Ectodermal cell (in vitro differentiated cells): ENCODE data around the gene KIAA2012.

Source experiments
- H3K27ac ChIP-seq: 2 replicates; pipeline ENCODE4 v1.7.0; 2013; ENCODE audit warnings: mild to moderate bottlenecking, low read depth, low read length; ENCODE audit not compliant: insufficient read depth, poor library complexity, severe bottlenecking
- H3K27me3 ChIP-seq: 2 replicates; pipeline ENCODE4 v1.7.0; 2013; ENCODE audit warnings: mild to moderate bottlenecking, low read length; ENCODE audit not compliant: insufficient read depth, control insufficient read depth, poor library complexity, severe bottlenecking
- H3K36me3 ChIP-seq: one replicate; pipeline ENCODE4 v1.7.0; 2013; ENCODE audit warnings: low read length; ENCODE audit not compliant: control insufficient read depth, insufficient read depth
- H3K4me1 ChIP-seq: one replicate; pipeline ENCODE4 v1.7.0; 2013; ENCODE audit warnings: low read length; ENCODE audit not compliant: control insufficient read depth, insufficient read depth
- H3K4me3 ChIP-seq: 2 replicates; pipeline ENCODE4 v1.7.0; 2013; ENCODE audit warnings: low read depth, low read length, control low read depth; ENCODE audit not compliant: insufficient read depth
- H3K9me3 ChIP-seq: 2 replicates; pipeline ENCODE4 v1.7.0; 2013; ENCODE audit warnings: mild to moderate bottlenecking, low read length, moderate library complexity; ENCODE audit not compliant: control insufficient read depth
- WGBS, 2 experiments: methylation state at CpG; one replicate each; pipeline ENCODE4 v1.1.7; 2013; ENCODE audit warnings: missing lambda C conversion rate in 2 of 2; 5-methylcytosine and 5-hydroxymethylcytosine counted together

The KIAA2012 gene

DNA sequence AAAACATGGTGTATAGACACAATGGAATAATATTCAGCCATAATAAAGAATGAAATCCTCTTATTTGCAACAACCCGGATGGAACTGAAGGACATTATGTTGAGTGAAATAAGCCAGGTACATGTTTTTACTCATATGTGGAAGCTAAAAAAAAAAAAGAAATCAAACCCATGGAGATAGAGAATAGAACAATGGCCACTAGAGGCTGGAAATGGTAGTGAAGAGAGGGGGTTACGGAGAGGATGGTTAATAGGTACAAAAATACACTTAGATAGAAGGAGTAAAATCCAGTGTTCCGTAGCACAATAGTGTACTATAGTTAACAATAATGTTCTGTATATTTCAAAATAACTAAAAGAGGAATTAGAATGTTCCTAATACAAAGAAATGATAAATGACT, 12.8 kb upstream of the KIAA2012 start:
- H3K27me3 ChIP-seq = no peaks in the 10 kb centered on the region
- WGBS, 2 experiments = 82 to 94% methylated on average over 2 to 3 of the region's 3 CpGs
- H3K9me3 ChIP-seq = no peaks in the 10 kb centered on the region
- H3K4me3 ChIP-seq = no peak overlapping the region
- H3K4me1 ChIP-seq = peaks cover 21% of the 10 kb centered on the region
- H3K36me3 ChIP-seq = no peaks in the 10 kb centered on the region
- no peak overlapping the region for H3K27ac ChIP-seq

DNA sequence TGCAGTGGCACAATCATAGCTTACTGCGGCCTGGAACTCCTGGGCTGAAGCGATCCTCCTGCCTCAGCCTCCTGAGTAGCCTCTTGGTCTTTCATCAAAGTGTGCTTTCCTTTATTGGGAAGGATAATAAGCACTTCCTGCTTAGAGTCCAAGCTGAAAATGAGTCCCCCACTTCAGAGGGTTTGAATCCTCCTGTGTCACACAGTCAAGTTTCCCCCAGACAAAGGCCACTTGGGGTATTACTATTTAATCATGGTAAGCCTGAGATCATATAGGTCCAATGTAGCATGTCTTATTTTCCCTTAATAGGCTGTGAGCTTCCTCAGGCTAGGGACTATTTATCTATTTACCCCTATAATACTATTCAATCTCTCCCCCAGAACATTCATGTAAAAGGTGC, 11.4 kb upstream of the KIAA2012 start:
- Histone ChIP-seq H3K4me3 (no peak overlapping the region), H3K27ac (no peak overlapping the region), H3K9me3 (no peaks in the 10 kb centered on the region), H3K4me1 (peaks cover 22% of the 10 kb centered on the region), H3K36me3 (no peaks in the 10 kb centered on the region), H3K27me3 (no peaks in the 10 kb centered on the region)
- 90 to 98% methylated on average over 2 of the region's 2 CpGs for WGBS, 2 experiments

DNA sequence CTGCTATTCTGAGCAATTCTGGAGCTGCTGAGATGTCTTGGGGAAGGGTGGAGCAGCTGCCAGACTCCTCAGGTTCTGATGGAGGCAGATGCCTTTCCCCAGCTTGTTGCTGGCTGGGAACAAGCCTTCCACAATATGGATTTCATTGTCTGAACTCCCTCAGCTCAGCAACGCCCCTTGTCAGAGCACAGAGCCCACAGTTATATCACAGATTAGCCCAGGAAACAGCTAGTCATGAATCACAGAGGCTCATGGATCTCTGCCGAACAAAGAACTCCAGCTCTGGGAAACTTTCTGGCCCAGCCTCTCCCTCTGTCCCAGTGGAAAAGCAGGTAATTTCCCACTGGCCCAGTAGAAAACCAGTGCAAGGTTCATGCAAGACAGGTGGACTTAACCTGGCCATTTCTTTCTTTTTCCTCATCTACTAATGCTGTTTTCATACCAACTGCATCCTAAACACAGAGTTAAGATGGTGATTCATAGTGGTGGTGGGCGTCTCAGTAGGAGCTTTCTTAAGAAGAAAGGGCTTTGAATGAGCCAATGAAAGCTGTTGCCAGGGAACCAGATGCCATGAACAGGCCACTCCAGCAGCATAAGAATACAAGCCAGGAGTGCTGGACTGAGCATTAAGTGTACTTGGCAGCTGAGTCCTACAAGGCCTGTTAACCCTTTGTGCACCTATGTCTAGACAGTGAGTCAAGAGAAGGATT, 8.7 kb upstream of the KIAA2012 start:
- Histone ChIP-seq H3K4me1 (peaks cover 25% of the 10 kb centered on the region), H3K9me3 (no peaks in the 10 kb centered on the region), H3K27me3 (no peaks in the 10 kb centered on the region), H3K36me3 (no peaks in the 10 kb centered on the region), H3K27ac (peak overlapping the region; percentile 98), H3K4me3 (no peak overlapping the region)
- 8 to 19% methylated on average over 3 of the region's 3 CpGs for WGBS, 2 experiments

DNA sequence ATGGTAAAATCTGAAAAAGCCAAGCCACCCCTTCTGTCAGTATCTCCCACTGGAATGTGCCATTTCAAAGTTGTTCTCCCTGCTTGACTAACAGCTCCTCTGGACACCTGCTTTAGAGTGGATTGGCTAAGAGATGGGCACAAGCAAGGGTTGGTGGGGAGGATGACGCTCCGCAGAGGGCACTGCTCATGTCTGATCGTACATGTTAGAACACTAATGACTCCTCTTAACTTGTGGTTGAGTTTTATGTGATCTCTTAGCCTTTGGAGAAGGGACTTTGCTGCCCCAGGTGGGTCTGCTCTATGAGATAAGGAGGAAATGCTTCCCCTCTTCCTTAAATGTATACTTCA, 8.2 kb upstream of the KIAA2012 start:
- Histone ChIP-seq H3K4me3 (no peak overlapping the region), H3K36me3 (no peaks in the 10 kb centered on the region), H3K27ac (no peak overlapping the region), H3K27me3 (no peaks in the 10 kb centered on the region), H3K4me1 (peaks cover 26% of the 10 kb centered on the region), H3K9me3 (no peaks in the 10 kb centered on the region)
- WGBS, 2 experiments = 93 to 98% methylated on average over 3 of the region's 3 CpGs

DNA sequence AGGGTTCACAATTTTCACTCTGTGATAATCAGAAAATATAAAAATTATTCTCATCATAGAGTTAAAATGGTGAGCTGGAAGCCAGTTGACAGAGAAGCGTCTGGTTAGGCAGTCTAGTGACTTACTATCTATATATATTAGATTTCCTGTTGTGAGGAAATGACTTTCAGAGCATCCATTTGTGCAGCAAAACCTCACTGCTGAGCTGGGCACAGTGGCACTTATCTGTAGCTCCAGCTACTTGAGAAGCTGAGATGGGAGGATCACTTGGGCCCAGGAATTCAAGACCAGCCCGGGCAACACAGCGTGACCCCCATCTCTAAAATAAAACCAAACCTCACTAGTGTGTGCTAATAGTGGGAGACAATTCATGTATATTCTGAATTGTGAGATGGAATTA, 7.2 kb upstream of the KIAA2012 start:
- Histone ChIP-seq H3K9me3 (no peaks in the 10 kb centered on the region), H3K4me1 (peaks cover 26% of the 10 kb centered on the region)
- 90% methylated on average over 2 of the region's 3 CpGs for WGBS, 2 experiments

DNA sequence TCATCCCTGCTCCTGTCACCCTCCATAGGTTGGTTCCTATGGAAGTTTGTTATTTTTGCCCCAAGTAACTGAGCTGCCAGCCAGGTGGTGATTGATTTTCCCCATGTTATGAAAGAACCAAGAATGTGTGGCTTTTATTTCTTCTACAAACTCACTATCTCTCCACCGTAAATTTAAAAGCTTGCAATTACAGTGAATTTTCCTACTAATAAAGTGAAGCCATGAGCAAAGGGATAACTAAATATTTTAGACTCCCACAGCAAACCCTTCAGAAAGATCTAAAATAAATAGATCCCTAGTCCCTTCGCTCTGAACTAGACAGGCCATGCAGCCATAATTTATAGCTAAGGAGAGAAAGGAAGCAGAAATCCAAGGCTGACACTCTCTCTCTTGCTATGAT, 6.2 kb upstream of the KIAA2012 start:
- Histone ChIP-seq H3K27ac (no peak overlapping the region), H3K36me3 (no peaks in the 10 kb centered on the region), H3K27me3 (no peaks in the 10 kb centered on the region), H3K9me3 (no peaks in the 10 kb centered on the region), H3K4me1 (peaks cover 26% of the 10 kb centered on the region), H3K4me3 (no peak overlapping the region)
- 98 to 100% methylated on average over 2 of the region's 2 CpGs for WGBS, 2 experiments

More for the DNA sequence above, 7.2 kb upstream of the KIAA2012 start:
- no peak overlapping the region for H3K4me3 ChIP-seq
- no peaks in the 10 kb centered on the region for H3K27me3 ChIP-seq
- no peaks in the 10 kb centered on the region for H3K36me3 ChIP-seq
- no peak overlapping the region for H3K27ac ChIP-seq

DNA sequence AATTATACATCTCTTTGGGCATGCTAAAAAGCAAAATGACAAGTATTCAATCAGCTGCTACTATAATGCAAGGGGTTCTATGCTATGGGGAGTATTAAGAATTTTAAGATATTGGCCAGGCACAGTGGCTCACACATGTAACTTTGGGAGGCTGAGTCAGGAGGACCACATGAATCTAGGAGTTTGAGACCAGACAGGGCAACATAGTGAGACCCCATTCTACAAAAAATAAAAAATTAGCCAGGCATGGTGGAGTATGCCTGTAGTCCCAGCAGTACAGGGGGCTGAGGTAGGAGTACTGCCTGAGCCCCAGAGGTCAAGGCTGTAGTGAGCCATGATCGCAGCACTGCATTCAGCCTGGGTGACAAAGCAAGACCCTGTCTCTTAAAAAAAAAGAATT, 5.5 kb upstream of the KIAA2012 start:
- Histone ChIP-seq H3K4me1 (peaks cover 30% of the 10 kb centered on the region), H3K4me3 (no peak overlapping the region), H3K36me3 (no peaks in the 10 kb centered on the region), H3K27me3 (no peaks in the 10 kb centered on the region), H3K27ac (no peak overlapping the region), H3K9me3 (no peaks in the 10 kb centered on the region)
- 90 to 94% methylated on average over 1 of the region's 1 CpG for whole genome bisulfite sequencing, 2 experiments

DNA sequence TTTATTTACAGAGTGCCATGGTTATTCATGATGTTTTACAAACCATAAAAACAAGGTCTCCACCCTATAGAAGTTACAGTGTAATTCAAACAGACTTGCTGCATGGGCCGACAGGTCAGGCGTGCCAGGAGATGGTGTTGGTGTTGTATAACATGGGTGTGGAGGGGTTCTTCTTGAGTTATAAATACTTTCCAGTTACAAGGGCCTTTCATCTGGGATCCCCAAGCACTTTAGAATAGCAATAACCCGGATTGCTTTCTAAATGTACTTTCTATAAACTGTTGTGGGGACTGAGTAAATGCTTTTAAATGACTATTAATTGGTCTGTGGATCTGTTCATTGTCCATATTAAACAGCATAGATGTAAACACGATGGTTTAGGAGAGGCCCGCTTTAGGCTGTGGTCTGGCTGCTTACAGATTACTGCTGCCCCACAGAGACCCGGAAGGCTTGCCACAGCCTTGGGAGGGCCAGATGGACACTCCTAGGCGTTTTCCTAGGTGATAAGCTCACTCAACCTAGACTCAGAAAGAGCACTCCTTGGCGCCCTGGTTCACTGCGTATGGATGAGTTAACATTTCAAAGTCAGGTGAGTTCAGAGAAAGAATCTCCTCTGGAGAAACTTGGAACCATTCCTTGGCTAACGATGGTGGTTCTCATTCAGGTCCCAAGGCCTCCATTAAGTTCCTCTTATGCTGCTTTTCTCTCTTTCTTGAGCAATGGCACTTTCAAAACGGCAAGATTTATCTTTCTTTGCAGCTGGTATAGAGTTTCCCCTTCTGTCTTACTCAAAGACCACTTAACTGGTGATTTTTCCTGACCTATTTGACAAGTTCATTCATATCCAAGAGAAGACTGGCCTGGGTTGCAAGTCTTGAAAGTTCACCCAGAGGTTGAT, 3.6 kb upstream of the KIAA2012 start:
- no peaks in the 10 kb centered on the region for H3K36me3 ChIP-seq
- H3K9me3 ChIP-seq = no peaks in the 10 kb centered on the region
- H3K27ac ChIP-seq = no peak overlapping the region
- H3K27me3 ChIP-seq = no peaks in the 10 kb centered on the region
- no peak overlapping the region for H3K4me3 ChIP-seq
- peaks cover 25% of the 10 kb centered on the region for H3K4me1 ChIP-seq
- 90 to 95% methylated on average over 11 of the region's 11 CpGs for WGBS, 2 experiments

DNA sequence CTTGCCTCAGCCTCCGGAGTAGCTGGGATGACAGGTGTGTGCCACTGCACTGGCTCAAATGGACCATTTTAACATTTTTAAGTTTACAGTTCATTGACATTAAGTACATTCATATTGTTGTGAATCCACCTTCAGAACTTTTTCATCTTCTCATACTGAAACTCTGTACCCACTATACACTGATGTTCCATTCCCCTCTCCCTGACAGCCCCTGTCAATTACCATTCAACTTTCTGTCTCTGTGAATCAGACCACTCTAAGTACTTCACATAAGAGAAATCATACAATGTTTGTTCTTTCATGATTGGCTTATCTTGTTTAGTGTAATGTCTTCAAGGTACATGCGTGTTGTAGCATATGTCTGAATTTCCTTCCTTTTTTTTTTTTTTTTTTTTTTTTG, 1.9 kb upstream of the KIAA2012 start:
- Histone ChIP-seq H3K36me3 (no peaks in the 10 kb centered on the region), H3K9me3 (no peaks in the 10 kb centered on the region), H3K27me3 (no peaks in the 10 kb centered on the region), H3K4me3 (no peak overlapping the region), H3K4me1 (peaks cover 16% of the 10 kb centered on the region), H3K27ac (no peak overlapping the region)
- WGBS, 2 experiments = 96 to 97% methylated on average over 2 of the region's 2 CpGs

DNA sequence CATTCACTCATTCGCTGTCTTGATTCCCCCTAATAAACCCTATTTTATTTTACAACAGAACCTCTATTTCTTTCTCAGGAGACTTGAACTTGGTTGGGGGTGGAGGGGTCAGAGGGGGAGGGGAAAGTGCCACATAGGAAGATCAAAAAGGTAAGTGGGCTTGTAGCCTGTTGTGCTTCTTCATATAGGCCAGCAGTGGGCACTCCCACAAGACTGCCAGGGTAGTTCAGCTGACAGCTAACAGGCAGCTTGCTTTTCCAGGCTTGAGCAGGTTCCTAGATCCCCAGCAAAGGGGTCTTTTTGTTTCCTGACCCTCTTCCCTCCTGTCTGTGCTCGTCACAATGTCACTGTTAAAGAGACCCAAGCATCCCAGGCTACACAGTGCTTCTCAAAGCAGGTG, 829 bp upstream of the KIAA2012 start:
- no peaks in the 10 kb centered on the region for H3K36me3 ChIP-seq
- H3K27ac ChIP-seq = peak overlapping the region; percentile 2
- H3K4me1 ChIP-seq = peaks cover 16% of the 10 kb centered on the region
- H3K9me3 ChIP-seq = no peaks in the 10 kb centered on the region
- WGBS, 2 experiments = 44 to 54% methylated on average over 1 of the region's 2 CpGs
- H3K27me3 ChIP-seq = no peaks in the 10 kb centered on the region
- no peak overlapping the region for H3K4me3 ChIP-seq
